HG03565 (cell line): ENCODE results near the gene EGFLAM.

Experiments
- ATAC-seq: cut with Tn5 transposase; IDR thresholded peaks from one replicate; pipeline ENCODE4 v1.9.1; 2021; ENCODE audit warnings: mild to moderate bottlenecking, moderate library complexity; ENCODE audit not compliant: unreplicated experiment

EGFLAM gene

GRCh38 chr5:38371596-38371995 lies 113.2 kb downstream of the EGFLAM start:
- ATAC-seq = no peak

GRCh38 chr5:38373743-38374142 lies 115.4 kb downstream of the EGFLAM start:
- ATAC-seq = no peak

- no peak for ATAC-seq
Measured at GRCh38 chr5:38375423-38375822, 117.1 kb downstream of the EGFLAM start.

GRCh38 chr5:38376404-38376803 lies 118.0 kb downstream of the EGFLAM start:
- ATAC-seq = no peak

GRCh38 chr5:38378579-38378978 lies 120.2 kb downstream of the EGFLAM start:
- ATAC-seq = no peak

GRCh38 chr5:38379350-38379937 lies 121.1 kb downstream of the EGFLAM start:
- ATAC-seq = no peak

GRCh38 chr5:38380537-38380936 lies 122.2 kb downstream of the EGFLAM start:
- ATAC-seq = no peak

- ATAC-seq = no peak
Measured at GRCh38 chr5:38381361-38381760, 123.0 kb downstream of the EGFLAM start.

GRCh38 chr5:38382898-38383297 lies 124.5 kb downstream of the EGFLAM start:
- peak; percentile 97 for ATAC-seq

- ATAC-seq = no peak
Measured at GRCh38 chr5:38383701-38384100, 125.3 kb downstream of the EGFLAM start.

GRCh38 chr5:38384396-38384795 lies 126.0 kb downstream of the EGFLAM start:
- ATAC-seq = no peak

- ATAC-seq = no peak
Measured at GRCh38 chr5:38387161-38387560, 128.8 kb downstream of the EGFLAM start.

GRCh38 chr5:38393636-38394035 lies 135.3 kb downstream of the EGFLAM start:
- no peak for ATAC-seq

- no peak for ATAC-seq
Measured at GRCh38 chr5:38396766-38397165, 138.4 kb downstream of the EGFLAM start.

GRCh38 chr5:38400365-38400764 lies 142.0 kb downstream of the EGFLAM start:
- no peak for ATAC-seq

- no peak for ATAC-seq
Measured at GRCh38 chr5:38401145-38401544, 142.8 kb downstream of the EGFLAM start.

- no peak for ATAC-seq
Measured at GRCh38 chr5:38403406-38403805, 145.0 kb downstream of the EGFLAM start.

- no peak for ATAC-seq
Measured at GRCh38 chr5:38403877-38404635, 145.7 kb downstream of the EGFLAM start.

- ATAC-seq = no peak
Measured at GRCh38 chr5:38404667-38405276, 146.4 kb downstream of the EGFLAM start.

GRCh38 chr5:38408446-38409198 lies 150.3 kb downstream of the EGFLAM start:
- no peak for ATAC-seq

GRCh38 chr5:38410304-38410990 lies 152.1 kb downstream of the EGFLAM start:
- ATAC-seq = no peak
